ENCODE measurements around the gene ARVCF. TPM values are rescaled to one million over a fixed set of nuclear protein-coding genes. Genes with fewer than 3 reads are reported as not detected.

Gene ARVCF
- total RNA-seq, 1 experiment from 2014 or later: 15.6 TPM

- Histone ChIP-seq H2AFZ (no peak overlapping the region), H3K4me2 (no peak overlapping the region), H3K79me2 (ENCODE audit: low read depth) (peaks cover 15% of the 10 kb centered on the region; the same call in 1 of the 2 replicates), H3K9me3 (ENCODE audit: insufficient read depth, low read depth) (no peaks in the 10 kb centered on the region), H3K4me3 (no peak overlapping the region), H3K9me2 (ENCODE audit: insufficient read depth) (no peaks in the 10 kb centered on the region), H3F3A (ENCODE audit: insufficient read depth, low read depth) (peaks cover 6% of the 10 kb centered on the region; the same call in 1 of the 2 replicates), H3K4me1 (replicated peaks; ENCODE audit: insufficient read depth) (peaks cover 15% of the 10 kb centered on the region), H4K20me1 (ENCODE audit: insufficient read depth) (no peaks in the 10 kb centered on the region), H3K27me3 (ENCODE audit: insufficient read depth, low read depth) (no peaks in the 10 kb centered on the region), H3K27ac (no peak overlapping the region), H3K36me3 (ENCODE audit: low read depth) (no peaks in the 10 kb centered on the region)
- ChIA-PET CTCF (no interaction called here), POLR2A (ENCODE audit: unreplicated experiment) (interaction anchor here (0.7 kb wide), 1 partner anchor 916 kb away, joined by 3 read pairs; no protein-coding TSS in a partner anchor)
- no peak for TF ChIP-seq CTCF (conservative IDR thresholded peaks at IDR 0.05)
- no peak for TF ChIP-seq EZH2 (IDR thresholded peaks at IDR 0.05; ENCODE audit: low read depth)
- no peak for DNase-seq
- intact Hi-C loops (cut with micrococcal nuclease; ENCODE audit: unreplicated experiment): loop anchor here (10.0 kb wide), 1 partner anchor 320 kb away; no protein-coding TSS in a partner anchor
- TSS peak; percentile 11 for BruUV-seq (replicated peaks)
These were observed 51.8 kb downstream of the ARVCF start for GRCh38 chr22:19964701-19965386.

- Histone ChIP-seq H3K4me3 (peak overlapping the region; percentile 57; the same call in 1 of the 2 replicates), H3K9me2 (ENCODE audit: insufficient read depth) (no peaks in the 10 kb centered on the region), H3K4me2 (peak overlapping the region; percentile 94), H3K79me2 (ENCODE audit: low read depth) (peaks cover 15% of the 10 kb centered on the region; the same call in 1 of the 2 replicates), H3F3A (ENCODE audit: insufficient read depth, low read depth) (peaks cover 6% of the 10 kb centered on the region; the same call in 1 of the 2 replicates), H2AFZ (no peak overlapping the region), H3K36me3 (ENCODE audit: low read depth) (no peaks in the 10 kb centered on the region), H3K4me1 (replicated peaks; ENCODE audit: insufficient read depth) (peaks cover 15% of the 10 kb centered on the region), H3K27me3 (ENCODE audit: insufficient read depth, low read depth) (no peaks in the 10 kb centered on the region), H3K9me3 (ENCODE audit: insufficient read depth, low read depth) (no peaks in the 10 kb centered on the region), H4K20me1 (ENCODE audit: insufficient read depth) (no peaks in the 10 kb centered on the region), H3K27ac (no peak overlapping the region)
- DNase-seq: no peak
- TF ChIP-seq CTCF (conservative IDR thresholded peaks at IDR 0.05) (no peak), EZH2 (IDR thresholded peaks at IDR 0.05; ENCODE audit: low read depth) (no peak)
- CTCF ChIA-PET: interaction anchor here (1.8 kb wide), 1 partner anchor 10 kb away, joined by 8 read pairs; no protein-coding TSS in a partner anchor
- POLR2A ChIA-PET (ENCODE audit: unreplicated experiment): no interaction called here
- intact Hi-C loops (cut with micrococcal nuclease; ENCODE audit: unreplicated experiment): loop anchor here (2.0 to 10.0 kb wide), 2 partner anchors 153 to 321 kb away; partner anchors contain the start of genes RANBP1 and TRMT2A
- BruUV-seq (replicated peaks): no TSS peak
These were observed 52.6 kb downstream of the ARVCF start for GRCh38 chr22:19963863-19964642.
